SK-N-SH (cell line): ENCODE measurements around the gene MBNL1. TPM values are rescaled to one million over a fixed set of nuclear protein-coding genes. Genes with fewer than 3 reads are reported as not detected.

Source experiments
- CTCF ChIA-PET: fragments of 300-600, 350-600 bp; formaldehyde crosslinking; extraction: SDS; loops from one replicate; lab custom pipeline; 2021; lab: Yijun Ruan, JAX
- POLR2A ChIA-PET: fragments of 350-600 bp; sonication (Branson Sonifier 250); formaldehyde crosslinking; extraction: SDS; loops from one replicate; lab custom pipeline; 2020; ENCODE audit warnings: antibody characterized with exemption, inconsistent platforms; lab: Yijun Ruan, JAX
- DNase-seq: peaks from one replicate; pipeline ENCODE4 v3.0.0; 2012
- H2AFZ ChIP-seq: fragments of 200-600 bp; sonication (generic); 2 replicates; pipeline ENCODE4 v1.8.1; 2016; ENCODE audit warnings: antibody characterized with exemption, mild to moderate bottlenecking, low read depth
- H3F3A ChIP-seq: fragments of 200-600 bp; sonication (generic); replicated peaks from 2 replicates; pipeline ENCODE3; 2016; ENCODE audit warnings: antibody characterized with exemption, mild to moderate bottlenecking; ENCODE audit not compliant: insufficient read depth
- H3K27ac ChIP-seq, 2 experiments: fragments of 200-500 bp in 1 of 2; fragments of 200-600 bp in 1 of 2; sonication (Bioruptor generic) in 1 of 2; sonication (generic), shearing (Covaris generic) in 1 of 2; 2 replicates each; pipeline versions ENCODE4 v1.5.1 to v1.6.1; 2014 to 2016; ENCODE audit warnings: low read depth in 2 of 2, inconsistent platforms in 1 of 2, low read length in 1 of 2, mild to moderate bottlenecking in 1 of 2, mixed read lengths in 1 of 2
- H3K27me3 ChIP-seq: fragments of 200-600 bp; sonication (generic), shearing (Covaris generic); 2 replicates; pipeline ENCODE4 v1.6.1; 2016; ENCODE audit warnings: mixed run types; ENCODE audit not compliant: insufficient read depth
- H3K36me3 ChIP-seq, 2 experiments: fragments of 200-500 bp in 1 of 2; fragments of 200-600 bp in 1 of 2; sonication (Bioruptor generic) in 1 of 2; sonication (generic) in 1 of 2; replicated peaks in 1 of 2; 2 replicates each; pipeline versions ENCODE3 to v1.5.1; 2014 to 2016; ENCODE audit warnings: low read length in 1 of 2, mild to moderate bottlenecking in 1 of 2; ENCODE audit not compliant: insufficient read depth in 2 of 2, control insufficient read depth in 1 of 2
- H3K4me1 ChIP-seq, 2 experiments: fragments of 200-500 bp in 1 of 2; fragments of 200-600 bp in 1 of 2; sonication (Bioruptor generic) in 1 of 2; sonication (generic), shearing (Covaris generic) in 1 of 2; 2 replicates each; pipeline versions ENCODE4 v1.5.1 to v1.6.1; 2014 to 2016; ENCODE audit warnings: low read depth in 1 of 2, low read length in 1 of 2, mixed run types in 1 of 2; ENCODE audit not compliant: insufficient read depth in 2 of 2, control insufficient read depth in 1 of 2
- H3K4me2 ChIP-seq: fragments of 200-600 bp; sonication (generic), shearing (Covaris generic); 2 replicates; pipeline ENCODE4 v1.6.1; 2017; ENCODE audit warnings: mixed run types
- H3K4me3 ChIP-seq, 2 experiments: fragments of 200-500 bp in 1 of 2; fragments of 200-600 bp in 1 of 2; sonication (Bioruptor generic) in 1 of 2; sonication (generic), shearing (Covaris generic) in 1 of 2; 2 replicates each; pipeline versions ENCODE4 v1.5.1 to v1.8.1; 2014 to 2016; ENCODE audit warnings: low read depth in 2 of 2, inconsistent platforms in 1 of 2, low read length in 1 of 2, mild to moderate bottlenecking in 1 of 2, mixed read lengths in 1 of 2, moderate library complexity in 1 of 2
- H3K79me2 ChIP-seq: fragments of 200-600 bp; sonication (generic); 2 replicates; pipeline ENCODE4 v1.8.1; 2017; ENCODE audit warnings: mild to moderate bottlenecking; ENCODE audit not compliant: insufficient read depth
- H3K9ac ChIP-seq: fragments of 200-600 bp; sonication (generic); 2 replicates; pipeline ENCODE4 v1.6.1; 2017; ENCODE audit warnings: mixed run types
- H3K9me2 ChIP-seq: fragments of 200-600 bp; sonication (generic); 2 replicates; pipeline ENCODE4 v1.6.1; 2017; ENCODE audit warnings: mixed run types
- H3K9me3 ChIP-seq: fragments of 200-600 bp; sonication (generic); 2 replicates; pipeline ENCODE4 v1.6.1; 2017; ENCODE audit warnings: mixed run types, mild to moderate bottlenecking, moderate library complexity
- H4K20me1 ChIP-seq: fragments of 200-600 bp; sonication (generic); 2 replicates; pipeline ENCODE4 v1.6.1; 2017; ENCODE audit warnings: mild to moderate bottlenecking, mixed run types; ENCODE audit not compliant: insufficient read depth
- ELF1 ChIP-seq: IDR thresholded peaks from 2 replicates; pipeline ENCODE4 v1.4.0; 2012
- FOSL2 ChIP-seq: IDR thresholded peaks from 2 replicates; pipeline ENCODE4 v1.4.0; 2012; ENCODE audit warnings: low read depth, mild to moderate bottlenecking, moderate library complexity, borderline replicate concordance
- GABPA ChIP-seq: IDR thresholded peaks from 2 replicates; pipeline ENCODE4 v1.4.0; 2012; ENCODE audit warnings: low read depth, mild to moderate bottlenecking
- JUND ChIP-seq: IDR thresholded peaks from 2 replicates; pipeline ENCODE4 v1.4.0; 2012
- NFIC ChIP-seq: IDR thresholded peaks from 2 replicates; pipeline ENCODE4 v1.4.0; 2012; ENCODE audit warnings: borderline replicate concordance
- RAD21 ChIP-seq: IDR thresholded peaks from 2 replicates; pipeline ENCODE4 v1.6.1; 2012; ENCODE audit warnings: mild to moderate bottlenecking, low read length
- RCOR1 ChIP-seq: fragments of 150-350 bp; IDR thresholded peaks from 2 replicates; pipeline ENCODE4 v1.6.1; 2017; ENCODE audit warnings: antibody characterized with exemption, low read length
- TAF1 ChIP-seq: IDR thresholded peaks from 2 replicates; pipeline ENCODE4 v1.6.1; 2012; ENCODE audit warnings: low read depth, mild to moderate bottlenecking, low read length, moderate library complexity, borderline replicate concordance
- TCF12 ChIP-seq: IDR thresholded peaks from 2 replicates; pipeline ENCODE4 v1.4.0; 2012
- YY1 ChIP-seq: IDR thresholded peaks from 2 replicates; pipeline ENCODE4 v1.4.0; 2012; ENCODE audit warnings: low read depth, mild to moderate bottlenecking
- WGBS: methylation state at CpG from one replicate; pipeline ENCODE4 v1.1.6; 2017; ENCODE audit warnings: low lambda C conversion rate; 5-methylcytosine and 5-hydroxymethylcytosine counted together
- polyA plus RNA-seq, 3 experiments: library from polyadenylated mRNA; depleted of rRNA; stranded (reverse); fragments of >200 nt; gene quantifications; 2 replicates each; pipeline ENCODE4 v1.2.3, GENCODE V29; 2012
- TF ChIP-seq, protein P1 (sequence below): IDR thresholded peaks from 2 replicates; pipeline ENCODE4 v1.4.0; 2012; ENCODE audit warnings: low read depth, borderline replicate concordance
- TF ChIP-seq, protein P2 (sequence below): fragments of 200-600 bp; sonication (generic); IDR thresholded peaks from 2 replicates; pipeline ENCODE4 v1.6.1; 2017; ENCODE audit warnings: antibody characterized with exemption, mild to moderate bottlenecking, moderate library complexity
- TF ChIP-seq, protein P3 (sequence below): IDR thresholded peaks from 2 replicates; pipeline ENCODE4 v1.4.0; 2012; ENCODE audit warnings: low read depth

The MBNL1 gene
- polyA plus RNA-seq, 1 of the 3 experiments (the other 2 are of a cell fraction) = 44.3 TPM

DNA sequence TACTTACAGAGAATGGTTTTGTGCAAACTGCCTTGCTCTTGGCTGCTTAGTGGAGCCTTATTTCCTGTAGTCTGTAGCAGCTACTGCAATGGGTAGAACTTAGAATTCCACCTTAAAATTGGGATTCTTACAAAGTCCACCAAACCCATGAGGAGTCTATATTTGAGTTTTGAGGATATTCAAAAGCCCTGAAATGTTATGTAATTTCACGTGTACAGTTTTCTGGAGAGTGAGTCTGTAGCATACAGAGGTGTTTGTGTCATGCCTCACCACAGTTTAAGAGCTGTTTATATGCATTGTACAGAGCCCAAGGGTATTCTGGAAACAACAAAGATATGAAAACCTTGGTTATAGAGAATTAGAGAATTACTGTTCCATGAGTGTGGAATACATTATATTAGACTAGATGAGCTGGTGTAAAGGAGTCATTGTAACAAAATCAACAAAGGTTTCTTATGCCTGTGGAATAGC, 114.4 kb downstream of the MBNL1 start:
- H3K9me3 ChIP-seq = no peaks in the 10 kb centered on the region
- H3K27ac ChIP-seq = peak overlapping the region in 1 of 2 experiments; percentile 5; a peak in 1 of 4 replicates
- H3K9me2 ChIP-seq = no peaks in the 10 kb centered on the region
- no peak for TF ChIP-seq TAF1
- no peak for TF ChIP-seq TCF12
- TF ChIP-seq, protein P1, sequence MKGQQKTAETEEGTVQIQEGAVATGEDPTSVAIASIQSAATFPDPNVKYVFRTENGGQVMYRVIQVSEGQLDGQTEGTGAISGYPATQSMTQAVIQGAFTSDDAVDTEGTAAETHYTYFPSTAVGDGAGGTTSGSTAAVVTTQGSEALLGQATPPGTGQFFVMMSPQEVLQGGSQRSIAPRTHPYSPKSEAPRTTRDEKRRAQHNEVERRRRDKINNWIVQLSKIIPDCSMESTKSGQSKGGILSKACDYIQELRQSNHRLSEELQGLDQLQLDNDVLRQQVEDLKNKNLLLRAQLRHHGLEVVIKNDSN = no peak
- TF ChIP-seq YY1 = no peak
- no peak for TF ChIP-seq FOSL2
- TF ChIP-seq NFIC = no peak
- TF ChIP-seq RCOR1 = no peak
- TF ChIP-seq, protein P2, sequence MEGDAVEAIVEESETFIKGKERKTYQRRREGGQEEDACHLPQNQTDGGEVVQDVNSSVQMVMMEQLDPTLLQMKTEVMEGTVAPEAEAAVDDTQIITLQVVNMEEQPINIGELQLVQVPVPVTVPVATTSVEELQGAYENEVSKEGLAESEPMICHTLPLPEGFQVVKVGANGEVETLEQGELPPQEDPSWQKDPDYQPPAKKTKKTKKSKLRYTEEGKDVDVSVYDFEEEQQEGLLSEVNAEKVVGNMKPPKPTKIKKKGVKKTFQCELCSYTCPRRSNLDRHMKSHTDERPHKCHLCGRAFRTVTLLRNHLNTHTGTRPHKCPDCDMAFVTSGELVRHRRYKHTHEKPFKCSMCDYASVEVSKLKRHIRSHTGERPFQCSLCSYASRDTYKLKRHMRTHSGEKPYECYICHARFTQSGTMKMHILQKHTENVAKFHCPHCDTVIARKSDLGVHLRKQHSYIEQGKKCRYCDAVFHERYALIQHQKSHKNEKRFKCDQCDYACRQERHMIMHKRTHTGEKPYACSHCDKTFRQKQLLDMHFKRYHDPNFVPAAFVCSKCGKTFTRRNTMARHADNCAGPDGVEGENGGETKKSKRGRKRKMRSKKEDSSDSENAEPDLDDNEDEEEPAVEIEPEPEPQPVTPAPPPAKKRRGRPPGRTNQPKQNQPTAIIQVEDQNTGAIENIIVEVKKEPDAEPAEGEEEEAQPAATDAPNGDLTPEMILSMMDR = no peak
- TF ChIP-seq RAD21 = no peak
- H3K4me3 ChIP-seq = no peak overlapping the region
- no peaks in the 10 kb centered on the region for H3K27me3 ChIP-seq
- H3F3A ChIP-seq = peaks cover 19% of the 10 kb centered on the region
- H3K9ac ChIP-seq = no peak overlapping the region
- ChIA-PET CTCF (no interaction called here), POLR2A (no interaction called here)
- H3K4me2 ChIP-seq = no peak overlapping the region
- no peak overlapping the region for H2AFZ ChIP-seq
- no peak for DNase-seq
- H3K4me1 ChIP-seq = peaks cover 5 to 55% of the 10 kb centered on the region in 2 experiments; a peak in 2 of 4 replicates
- H3K36me3 ChIP-seq = peaks cover 4 to 9% of the 10 kb centered on the region in 2 experiments
- 85% methylated on average over 1 of the region's 1 CpG for WGBS
- peaks cover 100% of the 10 kb centered on the region for H3K79me2 ChIP-seq
- H4K20me1 ChIP-seq = peaks cover 54% of the 10 kb centered on the region

DNA sequence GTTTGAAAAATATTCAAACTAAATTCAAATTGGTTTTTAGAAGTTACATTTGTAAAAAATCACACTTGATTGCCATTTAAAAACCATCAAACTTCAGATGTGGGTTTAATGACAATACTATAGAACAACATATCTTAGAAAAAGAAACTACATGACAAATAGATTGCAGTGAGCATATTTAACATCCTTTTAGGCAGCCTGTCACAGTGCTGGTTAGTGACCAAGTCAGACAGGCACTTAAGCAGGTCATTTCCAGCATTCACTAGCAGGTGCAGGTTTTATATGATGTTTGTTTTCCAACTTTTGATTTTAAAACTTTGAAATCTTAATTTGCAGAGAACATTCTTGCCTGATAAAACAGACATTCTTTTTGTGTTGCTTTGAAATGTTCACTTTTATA, 115.7 kb downstream of the MBNL1 start:
- POLR2A ChIA-PET = no interaction called here
- H3K4me1 ChIP-seq = peaks cover 5 to 51% of the 10 kb centered on the region in 2 experiments; a peak in 2 of 4 replicates
- TF ChIP-seq NFIC = no peak
- TF ChIP-seq ELF1 = no peak
- no peak for TF ChIP-seq RCOR1
- TF ChIP-seq, protein P3, sequence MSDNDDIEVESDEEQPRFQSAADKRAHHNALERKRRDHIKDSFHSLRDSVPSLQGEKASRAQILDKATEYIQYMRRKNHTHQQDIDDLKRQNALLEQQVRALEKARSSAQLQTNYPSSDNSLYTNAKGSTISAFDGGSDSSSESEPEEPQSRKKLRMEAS = no peak
- TF ChIP-seq JUND = no peak
- TF ChIP-seq FOSL2 = no peak
- TF ChIP-seq GABPA = no peak
- no peaks in the 10 kb centered on the region for H3K9me2 ChIP-seq
- H3K9ac ChIP-seq = 0 out of 2 replicates have a peak overlapping the region, but pooled peaks have one; percentile 9
- H3K9me3 ChIP-seq = no peaks in the 10 kb centered on the region
- peak overlapping the region in 1 of 2 experiments; percentile 75; a peak in 1 of 4 replicates for H3K27ac ChIP-seq
- DNase-seq = no peak
- peaks cover 100% of the 10 kb centered on the region for H3K79me2 ChIP-seq
- H3F3A ChIP-seq = peaks cover 19% of the 10 kb centered on the region
- peaks cover 64% of the 10 kb centered on the region for H4K20me1 ChIP-seq
- CTCF ChIA-PET = no interaction called here
- no peak overlapping the region for H3K4me3 ChIP-seq
- H3K36me3 ChIP-seq = peaks cover 4 to 5% of the 10 kb centered on the region in 2 experiments
- H2AFZ ChIP-seq = no peak overlapping the region
- no peaks in the 10 kb centered on the region for H3K27me3 ChIP-seq
- H3K4me2 ChIP-seq = peak overlapping the region; percentile 31; the same call in 1 of the 2 replicates
